ENCODE measurements around the gene OXSR1. TPM values are rescaled to one million over a fixed set of nuclear protein-coding genes. Genes with fewer than 3 reads are reported as not detected.

Gene OXSR1
- total RNA-seq, 1 experiment from 2014 or later = 35.1 TPM

- TF ChIP-seq CTCF (IDR thresholded peaks at IDR 0.05 in 2 of 3, conservative IDR thresholded peaks at IDR 0.05 in 1 of 3; ENCODE audit: borderline replicate concordance in 1 of 3, insufficient read depth in 1 of 3, low read depth in 2 of 3, low read length in 2 of 3) = no peak
- no peak for TF ChIP-seq SIN3A (IDR thresholded peaks at IDR 0.05; ENCODE audit: low read depth)
- no peak for TF ChIP-seq ZNF274 (IDR thresholded peaks at IDR 0.05; ENCODE audit: low read depth, low read length)
- TF ChIP-seq SP1 (IDR thresholded peaks at IDR 0.05; ENCODE audit: low read depth) = no peak
- no peak for TF ChIP-seq FOSL1 (IDR thresholded peaks at IDR 0.05; ENCODE audit: low read depth)
- no peak for TF ChIP-seq YY1 (IDR thresholded peaks at IDR 0.05; ENCODE audit: extremely low read depth, insufficient replicate concordance, low read depth, low read length)
- TF ChIP-seq ATF3 (IDR thresholded peaks at IDR 0.05) = no peak
- no peak for TF ChIP-seq EGR1 (IDR thresholded peaks at IDR 0.05; ENCODE audit: low read depth)
- no peak for TF ChIP-seq POLR2AphosphoS5 (IDR thresholded peaks at IDR 0.05; ENCODE audit: low read depth, low read length)
Observed at GRCh38 chr3:38153221-38153620, 12.1 kb upstream of the OXSR1 start (continued).

- no peaks in the 10 kb centered on the region for H3K27me3 ChIP-seq (ENCODE audit: insufficient read depth, low read length)
- TF ChIP-seq SP1 (IDR thresholded peaks at IDR 0.05; ENCODE audit: low read depth) (peak; percentile 24; the same call in 1 of the 2 replicates), CEBPB (IDR thresholded peaks at IDR 0.05; ENCODE audit: low read depth) (peak; percentile 63; the same call in 1 of the 2 replicates), EZH2 (IDR thresholded peaks at IDR 0.05) (no peak)
- H3K4me3 ChIP-seq (replicated peaks in 1 of 2; ENCODE audit: low read depth in 1 of 2, low read length in 2 of 2) = no peak overlapping the region
- no peaks in the 10 kb centered on the region for H3K9me3 ChIP-seq (ENCODE audit: control insufficient read depth in 1 of 2, insufficient read depth in 1 of 2, low read depth in 1 of 2, low read length in 2 of 2)
- intact Hi-C loops (cut with micrococcal nuclease) = no loop called here
- H3K79me2 ChIP-seq (ENCODE audit: insufficient read depth, low read length) = no peaks in the 10 kb centered on the region
- no peaks in the 10 kb centered on the region for H3K9me2 ChIP-seq (ENCODE audit: insufficient read depth)
- no peak for DNase-seq (ENCODE audit: low read depth, low spot score)
- ATAC-seq = no peak
- H3K27ac ChIP-seq (ENCODE audit: low read depth, low read length) = no peak overlapping the region
- no TSS peak for BruUV-seq (replicated peaks)
- peaks cover 6 to 27% of the 10 kb centered on the region in 2 experiments; a peak in 2 of 4 replicates for H3K4me1 ChIP-seq (ENCODE audit: control insufficient read depth in 1 of 2, insufficient read depth in 2 of 2, low read length in 2 of 2)
- no peak overlapping the region for H3K4me2 ChIP-seq (ENCODE audit: low read length)
- ChIA-PET CTCF (interaction anchor here (3.0 kb wide), 2 partner anchors 9 to 11 kb away, joined by 9 to 10 read pairs; partner anchors contain the start of gene OXSR1), POLR2A (interaction anchor here (1.2 kb wide), 1 partner anchor 11 kb away, joined by 3 read pairs; the partner anchor contains the start of gene OXSR1), RAD21 (ENCODE audit: low non-redundant PET in 1 of 2, low total read pairs in 2 of 2, uncharacterized antibody in 2 of 2, unreplicated experiment in 2 of 2) (no interaction called here)
- no peak overlapping the region for H3K9ac ChIP-seq (ENCODE audit: low read length)
- H4K20me1 ChIP-seq (ENCODE audit: insufficient read depth) = no peaks in the 10 kb centered on the region
- H3K36me3 ChIP-seq (ENCODE audit: control insufficient read depth in 1 of 2, insufficient read depth in 2 of 2, low read length in 2 of 2) = no peaks in the 10 kb centered on the region
- no peak overlapping the region for H2AFZ ChIP-seq (ENCODE audit: low read depth, low read length, poor library complexity, severe bottlenecking)
Observed at GRCh38 chr3:38154033-38154494, 11.3 kb upstream of the OXSR1 start.

Measured in HCT116 (cell line).